GM19463 (cell line): ENCODE measurements around the gene NOXRED1.
"Not testable (repeated sequence)": the region's sequence is repeated elsewhere in the genome, so short reads cannot be mapped to it uniquely, and the experiment has no call there.

Source experiments
- ATAC-seq: cut with Tn5 transposase; IDR thresholded peaks from one replicate; pipeline ENCODE4 v1.9.1; 2021; ENCODE audit warnings: mild to moderate bottlenecking, moderate library complexity; ENCODE audit not compliant: unreplicated experiment

NOXRED1 gene

DNA sequence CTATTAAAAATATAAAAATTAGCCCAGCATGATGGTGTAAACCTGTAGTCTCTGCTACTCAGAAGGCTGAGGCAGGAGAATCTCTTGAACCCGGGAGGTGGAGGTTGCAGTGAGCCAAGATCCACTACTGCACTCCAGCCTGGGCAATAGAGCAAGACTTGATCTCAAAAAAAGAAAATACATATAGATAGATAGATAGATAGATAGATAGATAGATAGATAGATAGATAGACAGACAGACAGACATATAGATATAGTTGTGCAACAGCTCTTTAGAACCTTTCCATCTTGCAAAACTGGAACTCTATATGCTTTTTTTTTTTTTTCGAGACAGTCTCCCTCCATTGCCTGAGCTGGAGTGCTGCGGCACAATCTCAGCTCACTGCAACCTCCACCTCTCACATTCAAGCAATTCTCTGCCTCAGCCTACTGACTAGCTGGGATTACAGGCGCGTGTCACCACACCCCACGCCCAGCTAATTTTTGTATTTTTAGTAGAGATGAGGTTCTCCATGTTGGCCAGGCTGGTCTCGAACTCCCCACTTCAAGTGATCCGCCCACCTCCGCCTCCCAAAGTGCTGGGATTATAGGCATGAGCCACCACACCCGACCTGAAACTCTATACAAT, 7.8 kb downstream of the NOXRED1 start:
- not testable (repeated sequence) for ATAC-seq

DNA sequence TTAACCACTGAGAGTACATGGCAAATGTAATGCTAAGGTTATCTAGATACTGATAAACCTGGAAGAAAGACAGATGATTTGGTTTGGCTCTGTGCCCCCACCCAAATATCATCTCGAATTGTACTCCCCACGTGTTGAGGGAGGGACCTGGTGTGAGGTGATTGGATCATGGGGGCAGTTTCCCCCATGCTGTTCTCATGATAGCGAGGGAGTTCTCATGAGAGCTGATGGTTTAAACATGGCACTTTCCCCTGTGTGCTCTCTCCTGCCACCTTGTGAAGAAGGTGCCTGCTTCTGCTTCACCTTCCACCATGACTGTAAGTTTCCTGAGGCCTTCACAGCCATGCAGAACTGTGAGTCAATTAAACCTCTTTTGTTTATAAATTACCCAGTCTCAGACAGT, 14.2 kb downstream of the NOXRED1 start:
- ATAC-seq, result no peak

DNA sequence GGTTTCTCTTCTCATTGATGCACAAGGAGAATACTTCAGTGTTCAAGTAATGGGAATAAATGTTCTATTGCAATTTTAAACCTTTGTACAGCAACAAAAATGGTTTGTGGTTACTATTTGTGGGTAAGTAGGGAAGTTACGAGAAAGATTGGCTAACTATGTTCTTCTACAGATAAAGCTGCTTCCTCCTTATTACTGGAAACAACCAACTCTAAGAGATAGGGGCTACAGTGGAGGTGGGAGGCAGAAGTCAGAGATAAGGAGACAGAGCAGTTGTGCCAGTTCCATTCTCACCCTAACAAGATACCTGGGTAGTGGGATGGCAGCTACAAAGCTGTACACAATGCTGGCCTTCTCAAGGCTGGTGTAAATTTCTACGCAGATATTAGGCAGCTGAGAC, 16.2 kb downstream of the NOXRED1 start:
- ATAC-seq, result no peak

DNA sequence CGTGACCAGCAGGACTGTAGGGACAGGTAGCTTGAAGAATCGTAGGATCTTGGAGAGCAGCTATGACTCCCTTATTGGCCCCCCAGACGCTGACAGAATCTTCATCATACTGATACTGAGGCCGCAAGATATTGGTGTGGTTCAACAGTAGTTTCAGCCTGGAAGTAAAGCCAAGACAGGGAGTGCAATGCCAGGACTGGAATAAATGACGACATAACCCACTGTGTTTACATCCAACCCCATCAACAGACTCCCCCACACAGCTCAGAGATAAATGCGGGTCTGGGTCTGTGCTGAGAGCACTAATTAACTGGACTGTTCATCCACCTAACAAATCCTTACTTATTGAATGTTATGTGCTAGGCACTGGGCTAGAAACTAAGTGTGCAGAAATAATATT, 16.6 kb downstream of the NOXRED1 start:
- ATAC-seq, result no peak

DNA sequence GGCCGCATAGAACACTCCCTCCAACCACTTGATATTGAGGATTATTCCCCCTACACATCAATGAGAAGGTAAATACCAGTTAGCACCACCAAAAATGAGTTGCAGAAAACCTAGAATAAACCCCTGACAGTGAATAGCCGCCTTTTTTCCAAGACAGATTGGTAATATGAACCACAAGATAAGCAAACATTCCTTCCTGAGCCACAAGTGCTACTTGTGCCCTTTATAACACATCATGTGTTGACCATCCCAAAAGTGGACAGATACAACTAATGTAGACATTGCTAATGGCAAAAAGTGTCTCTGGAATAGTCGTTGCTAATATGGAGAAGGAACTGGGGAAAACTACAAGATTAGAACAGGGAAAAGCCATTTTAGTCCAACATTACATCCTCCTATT, 17.2 kb downstream of the NOXRED1 start:
- ATAC-seq, result no peak

DNA sequence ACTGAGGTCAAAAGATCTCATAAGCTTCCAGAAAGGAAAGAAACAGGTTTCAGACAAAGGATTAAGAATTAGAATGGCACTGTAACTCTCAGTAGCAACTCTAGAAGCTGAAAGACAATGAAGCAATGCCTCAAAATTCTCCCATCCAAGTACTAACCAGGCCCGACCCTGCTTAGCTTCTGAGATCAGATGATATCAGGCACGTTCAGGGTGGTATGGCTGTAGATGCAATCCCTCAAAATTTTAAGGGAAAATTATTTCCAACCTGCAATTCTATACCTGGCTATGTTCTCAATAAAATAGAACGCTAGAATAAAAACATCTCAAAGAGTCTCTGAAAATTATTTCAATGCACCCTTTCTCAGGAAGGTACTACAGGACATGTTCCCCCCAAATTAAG, 19.6 kb downstream of the NOXRED1 start:
- no peak for ATAC-seq

DNA sequence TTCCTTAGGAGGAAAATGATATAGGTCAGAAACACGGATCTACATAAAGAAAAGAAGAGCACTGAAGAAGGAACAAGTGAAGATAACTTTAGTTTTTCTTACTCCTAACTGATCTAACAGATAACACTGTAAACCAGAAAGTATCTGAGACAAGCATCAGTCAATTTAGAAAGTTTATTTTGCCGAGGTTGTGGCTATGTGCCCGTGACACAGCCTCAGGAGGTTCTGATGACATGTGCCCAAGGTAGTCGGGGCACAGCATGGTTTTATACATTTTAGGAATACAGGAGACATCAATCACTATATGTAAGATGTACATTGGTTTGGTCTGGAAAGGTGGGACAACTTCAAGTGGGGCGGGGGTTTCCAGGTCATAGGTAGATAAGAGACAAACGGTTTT, 23.1 kb downstream of the NOXRED1 start:
- no peak for ATAC-seq

DNA sequence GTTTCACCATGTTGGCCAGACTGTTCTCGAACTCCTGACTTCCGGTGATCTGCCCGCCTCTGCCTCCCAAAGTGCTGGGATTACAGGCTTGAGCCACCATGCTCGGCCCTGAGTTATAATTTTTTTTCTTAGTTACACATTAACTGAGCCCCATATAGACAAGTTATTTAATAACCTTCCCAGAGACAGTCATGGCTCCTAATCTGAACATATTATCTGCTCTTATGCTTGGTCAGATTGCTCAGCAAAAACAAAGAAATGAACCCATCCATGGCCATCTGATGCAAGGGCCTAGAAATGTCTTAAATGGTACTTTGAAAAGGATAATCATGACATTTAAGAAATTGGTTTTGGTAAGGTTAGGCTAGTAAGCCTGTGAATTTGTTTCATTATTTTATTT, 33.1 kb downstream of the NOXRED1 start:
- no peak for ATAC-seq

DNA sequence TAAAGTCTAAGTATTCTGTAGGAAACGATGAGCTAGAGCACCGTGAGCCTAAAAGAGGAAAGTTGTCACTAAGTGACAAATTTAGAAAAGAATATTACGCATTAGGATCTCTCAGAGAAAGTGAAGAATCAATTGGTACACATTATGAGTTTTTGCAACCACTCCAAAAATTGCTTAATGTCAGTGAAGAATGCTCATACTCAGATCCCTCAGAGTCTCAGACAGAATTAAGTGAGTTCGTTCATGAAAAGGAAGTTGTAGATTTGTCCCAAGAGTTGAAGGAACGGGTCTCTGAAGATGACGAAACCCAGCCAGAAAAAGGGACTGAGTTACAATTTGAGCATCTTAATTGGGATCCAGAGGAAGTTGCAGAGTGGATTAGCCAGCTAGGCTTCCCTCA, 44.6 kb downstream of the NOXRED1 start:
- ATAC-seq, result no peak

DNA sequence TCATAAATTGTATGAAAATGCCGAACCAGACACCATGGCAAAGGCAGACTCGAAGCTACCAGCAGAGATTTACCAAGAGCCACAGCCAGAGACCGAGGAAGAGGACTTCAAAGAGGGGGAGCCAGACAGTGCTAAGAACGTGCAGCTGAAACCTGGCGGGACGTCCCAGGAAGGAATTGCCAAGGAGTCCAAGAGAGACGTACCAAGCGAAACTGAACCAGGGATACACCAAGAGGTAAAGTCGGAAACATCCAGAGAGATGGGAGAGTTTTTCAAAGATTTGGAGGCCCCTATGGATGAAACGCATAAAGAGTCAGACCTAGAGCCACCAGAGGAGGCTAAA, 45.9 kb downstream of the NOXRED1 start:
- no peak for ATAC-seq

DNA sequence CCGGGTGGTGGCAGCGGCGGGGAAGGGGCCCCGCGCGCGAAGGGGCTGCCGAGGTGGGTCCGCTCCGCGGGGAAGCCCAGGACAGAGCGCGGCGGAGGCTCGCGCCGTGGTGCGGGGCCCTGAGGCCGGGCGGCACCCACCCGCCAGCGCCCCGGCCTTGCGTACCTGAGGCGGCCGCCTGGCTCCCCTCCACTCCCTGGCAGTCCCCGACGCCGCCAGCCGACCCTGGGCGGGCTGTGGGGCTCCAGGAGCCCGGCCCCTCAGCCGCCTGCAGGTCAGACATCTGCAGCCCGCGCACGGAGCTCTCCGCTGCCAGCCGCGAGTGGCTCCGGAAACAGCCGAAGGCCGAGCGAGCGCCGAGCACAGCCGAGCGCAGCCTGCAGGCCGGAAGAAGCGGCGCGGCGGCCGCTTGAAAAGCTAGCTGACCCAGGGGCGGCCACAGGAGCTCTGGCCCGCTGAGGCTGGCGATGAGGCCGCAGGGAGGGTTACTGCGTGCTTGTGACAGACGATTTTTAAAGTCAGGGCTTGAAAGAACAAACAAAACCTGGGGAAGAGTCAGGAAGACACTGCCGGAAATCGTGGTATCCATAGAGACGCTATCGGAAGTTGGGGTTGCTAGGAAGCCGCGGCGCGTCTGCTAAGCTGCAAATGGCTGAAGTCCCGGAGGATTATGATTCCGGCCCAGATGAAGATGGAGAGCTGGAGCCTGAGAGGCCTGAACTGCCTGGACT, 46.4 kb downstream of the NOXRED1 start, which contains the start of the genes SAMD15 and TMED8:
Gene SAMD15, plus strand, starts transcription at position 609 of the 731 bp plus-strand sequence. Its CDS starts 40 bp downstream, at position 649.
Gene TMED8, minus strand, starts transcription at position 324 of the 731 bp plus-strand sequence. Its CDS starts 41 bp downstream, at position 283.
- peak; percentile 86 for ATAC-seq

DNA sequence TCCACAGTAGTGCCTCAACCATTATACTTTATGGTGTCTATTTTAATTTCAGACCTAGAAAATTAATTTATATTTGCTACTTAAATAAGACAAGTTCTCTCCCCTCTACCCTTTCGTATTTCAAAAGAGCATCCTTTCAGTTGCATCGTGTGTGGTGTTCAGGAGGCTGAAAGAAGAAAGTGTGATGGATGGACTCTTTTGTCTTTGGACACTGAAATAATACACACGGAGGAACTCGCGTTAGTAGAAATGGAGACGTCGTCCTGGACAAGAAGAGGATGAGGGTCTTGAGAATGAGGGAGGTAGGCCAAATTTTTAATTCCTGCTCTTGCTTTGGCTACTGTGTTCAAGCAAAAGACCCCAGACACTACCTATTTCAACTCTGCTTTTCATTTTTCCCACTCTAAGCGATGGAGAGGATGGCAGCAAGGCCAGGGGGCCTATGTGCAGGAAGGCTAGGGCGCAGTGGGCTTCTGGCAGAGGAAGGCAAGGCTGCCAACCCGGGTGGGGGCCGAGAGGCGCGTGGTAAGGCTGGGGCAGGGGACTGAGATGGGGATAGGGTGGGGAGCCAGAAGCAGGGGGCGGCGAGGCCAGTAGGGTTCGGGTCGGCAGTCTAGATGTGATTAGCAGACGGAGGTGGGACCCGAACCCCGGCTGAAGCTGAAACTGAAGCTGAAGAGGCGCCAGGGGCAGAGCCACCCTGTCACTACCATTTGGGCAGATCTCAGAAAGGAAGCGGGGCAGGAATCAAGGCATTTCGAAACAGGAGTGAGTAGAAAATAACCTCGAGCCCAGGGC, 47.2 kb downstream of the NOXRED1 start:
- peak; percentile 15 for ATAC-seq

DNA sequence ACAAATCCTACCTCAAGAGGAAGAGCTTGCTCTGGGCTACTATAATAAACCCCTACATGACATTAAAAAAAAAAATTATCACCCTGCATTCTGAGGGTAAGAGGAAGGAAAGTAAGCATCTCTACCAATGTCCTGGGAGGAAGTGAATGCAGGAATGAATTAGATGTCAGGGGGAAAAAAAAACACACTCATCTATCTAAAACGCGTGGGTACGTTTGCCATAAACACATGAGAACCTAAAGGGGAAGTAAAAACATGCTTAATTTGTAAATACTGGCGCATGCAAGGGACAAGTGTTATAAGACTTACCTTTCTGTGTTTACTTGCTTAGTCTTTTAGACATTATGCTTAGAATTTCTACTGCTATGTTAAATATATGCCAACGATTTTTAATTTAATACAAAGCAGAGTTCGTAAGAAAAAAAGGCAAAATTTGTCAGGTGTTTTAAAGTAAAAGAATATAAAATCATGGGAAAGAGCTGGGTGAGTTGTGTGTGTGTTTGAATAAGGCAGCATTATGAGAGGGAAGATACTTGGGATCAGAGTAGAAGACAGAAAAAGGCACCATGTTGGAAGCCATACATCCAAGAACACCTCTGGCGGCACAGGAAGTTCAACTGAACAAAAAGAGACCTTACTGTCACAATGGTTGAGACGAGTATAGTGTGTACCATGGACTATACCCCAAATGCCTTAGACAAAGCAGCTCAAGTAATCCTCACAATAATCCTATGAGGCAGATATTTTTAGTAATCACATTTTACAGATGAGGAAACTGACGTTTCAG, 48.0 kb downstream of the NOXRED1 start:
- ATAC-seq, result no peak

DNA sequence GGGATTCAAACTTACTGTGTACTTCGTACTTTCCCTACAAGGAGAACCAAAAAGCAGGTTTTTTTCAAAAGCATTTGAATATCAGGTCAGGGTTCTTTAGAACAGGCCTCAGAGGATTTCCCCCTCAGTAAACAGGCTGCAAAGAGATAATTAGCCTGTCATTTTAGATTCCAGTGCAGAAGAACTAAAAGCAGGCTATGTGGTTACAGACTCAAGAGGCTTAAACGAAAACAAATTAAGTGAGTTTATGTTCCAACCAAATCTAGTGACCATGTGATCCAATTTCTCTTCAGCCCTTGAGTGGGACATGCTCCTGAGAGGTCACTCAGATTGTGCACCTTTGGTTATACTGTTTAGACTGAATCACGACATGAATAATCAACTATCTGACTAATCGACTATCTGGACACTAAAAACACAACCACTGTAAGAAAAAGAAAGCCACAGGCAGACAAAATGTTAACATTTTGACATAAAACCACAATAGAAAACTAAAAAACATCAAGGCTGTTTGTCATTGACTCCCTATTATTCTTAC, 51.0 kb downstream of the NOXRED1 start:
- peak; percentile 30 for ATAC-seq

DNA sequence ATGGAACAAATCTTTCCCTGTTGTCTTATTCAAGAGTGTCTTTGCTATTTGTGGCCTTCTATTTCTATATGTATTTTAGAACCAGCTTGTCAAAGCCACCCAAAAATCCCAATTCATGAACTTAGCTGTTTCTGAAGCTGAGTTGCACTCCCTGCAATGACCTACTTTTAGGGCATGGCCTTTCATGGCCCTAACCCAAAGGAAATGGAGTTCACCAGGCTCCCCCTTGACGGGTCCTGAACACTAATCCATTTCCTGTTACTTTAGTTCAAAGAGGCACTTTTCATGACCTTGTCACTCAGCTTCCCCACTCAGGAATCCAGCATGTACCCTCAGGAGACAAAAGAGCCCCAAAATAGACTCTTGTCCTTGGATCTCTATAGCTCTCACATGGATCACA, 54.0 kb downstream of the NOXRED1 start:
- no peak for ATAC-seq

DNA sequence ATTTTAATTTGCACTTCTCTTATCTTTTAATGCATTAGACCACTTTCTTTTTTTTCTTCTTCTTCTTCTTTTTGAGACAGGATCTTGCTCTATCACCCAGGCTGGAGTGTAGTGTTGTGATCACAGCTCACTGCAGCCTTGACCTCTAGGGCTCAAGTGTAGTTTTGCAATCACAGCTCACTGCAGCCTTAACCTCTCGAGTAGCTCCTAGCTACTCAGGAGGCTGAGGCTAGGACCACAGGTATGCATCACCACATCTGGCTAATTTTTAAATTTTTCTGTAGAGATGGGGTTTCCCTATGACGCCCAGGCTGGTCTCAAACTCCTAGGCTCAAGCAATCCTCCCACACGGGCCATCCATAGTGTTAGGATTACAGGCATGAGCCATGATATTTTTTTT, 59.2 kb downstream of the NOXRED1 start:
- ATAC-seq, result peak; percentile 82

DNA sequence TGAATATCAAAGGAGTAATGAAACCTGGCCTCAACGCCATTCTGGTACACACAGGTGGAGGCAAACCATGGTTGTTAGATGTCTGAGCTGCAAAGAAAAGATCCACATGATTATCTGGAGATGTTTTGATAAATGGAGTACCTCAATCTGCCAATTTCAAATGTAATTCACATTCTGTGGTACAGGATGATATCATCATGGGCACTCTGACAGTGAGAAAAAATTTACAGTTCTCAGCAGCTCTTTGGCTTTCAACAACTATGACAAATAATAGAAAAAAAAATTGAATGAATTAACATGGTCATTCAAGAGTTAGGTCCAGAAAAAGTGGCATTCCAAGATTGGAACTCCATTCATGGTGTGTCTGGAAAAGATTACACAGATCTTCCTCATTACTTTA, 63.7 kb downstream of the NOXRED1 start:
- no peak for ATAC-seq

DNA sequence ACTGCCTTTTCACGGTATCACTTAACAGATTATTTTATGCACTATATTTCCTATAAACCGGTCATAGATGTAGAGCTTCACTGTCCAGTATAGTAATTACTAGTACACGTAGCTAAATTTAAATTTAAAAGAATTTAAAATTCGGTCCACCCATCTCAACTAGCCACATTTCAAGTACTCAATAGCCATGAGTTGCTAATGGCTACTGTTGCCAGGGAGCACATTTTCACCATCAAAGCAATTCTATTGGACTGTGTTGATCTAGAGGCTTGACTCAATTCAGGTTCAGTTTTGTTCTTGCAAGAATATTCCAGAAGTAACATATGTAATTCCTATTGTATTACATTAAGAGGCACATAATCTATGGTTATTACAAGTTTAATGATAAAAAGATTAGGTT, 66.4 kb downstream of the NOXRED1 start:
- no peak for ATAC-seq

DNA sequence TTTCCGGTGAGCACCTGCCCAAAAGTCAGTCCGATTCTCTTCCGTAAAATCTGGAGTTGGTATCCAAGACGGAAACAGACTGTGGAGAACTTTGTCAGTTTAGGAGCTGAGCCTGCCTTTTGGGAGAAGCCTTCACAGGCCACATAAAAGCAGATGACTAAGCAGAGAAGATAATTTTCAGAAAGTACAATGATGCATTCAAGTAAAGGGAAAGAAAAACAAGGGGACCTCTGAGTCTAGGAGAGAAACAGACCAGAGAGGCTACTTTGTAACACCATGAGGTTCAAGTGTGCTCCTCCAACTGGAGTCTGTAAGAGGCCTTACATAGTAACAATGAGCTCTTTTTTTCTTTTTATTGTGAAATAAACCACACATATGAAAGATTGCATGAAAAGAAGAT, 67.5 kb downstream of the NOXRED1 start:
- no peak for ATAC-seq

DNA sequence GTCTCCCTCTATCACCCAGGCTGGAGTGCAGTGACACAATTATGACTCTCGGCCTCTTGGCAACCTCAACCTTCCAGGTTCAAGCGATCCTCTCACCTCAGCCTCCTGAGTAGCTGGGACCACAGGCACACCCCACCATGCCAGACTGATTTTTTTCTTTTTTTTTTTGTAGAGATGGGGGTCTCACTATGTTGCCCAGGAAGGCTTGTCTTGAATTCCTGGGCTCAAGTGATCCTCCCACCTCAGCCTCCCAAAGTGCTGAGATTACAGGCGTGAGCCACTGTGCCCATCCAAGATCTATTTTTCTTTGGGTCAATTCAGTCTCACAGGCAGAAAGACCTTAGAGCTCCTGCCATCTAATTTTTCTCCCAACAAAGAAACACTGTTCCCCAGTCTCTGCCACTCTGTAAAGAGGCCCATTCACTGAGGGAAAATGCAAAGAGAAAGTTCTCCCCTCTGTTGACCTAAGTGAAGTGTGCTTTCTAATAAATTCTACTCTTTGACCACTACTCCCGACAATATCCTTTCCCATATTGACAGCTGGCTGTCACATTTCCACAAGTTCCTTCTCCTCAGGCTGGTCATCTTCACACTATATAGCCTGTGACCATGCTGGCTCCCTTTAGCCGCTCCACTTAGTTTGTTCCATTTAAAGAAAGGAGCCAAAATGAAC, 69.7 kb downstream of the NOXRED1 start:
- ATAC-seq, result no peak
